Astrocyte (in vitro differentiated cells and primary cell): Measurements from ENCODE around the gene PPIG.

Source experiments
- CTCF ChIP-seq: IDR thresholded peaks from 2 replicates; pipeline ENCODE4 v1.5.1; 2011; ENCODE audit warnings: low read depth, mild to moderate bottlenecking, inconsistent platforms, low read length, moderate library complexity; ENCODE audit not compliant: insufficient read depth
- EZH2 ChIP-seq: IDR thresholded peaks from 2 replicates; pipeline ENCODE4 v1.6.1; 2012; ENCODE audit warnings: mild to moderate bottlenecking, low read length, inconsistent platforms; ENCODE audit not compliant: insufficient read depth

GRCh38 chr2:169590804-169591203, 6.7 kb downstream of the PPIG start:
- TF ChIP-seq CTCF: no peak
- no peak for TF ChIP-seq EZH2
